GM10266 (cell line): ENCODE results near the gene KPNA1.

Experiments used
- DNase-seq: peaks from one replicate; pipeline ENCODE4 v3.0.0; 2012; ENCODE audit errors: extremely low spot score
- TF ChIP-seq, protein P1 (sequence below): IDR thresholded peaks from 2 replicates; pipeline ENCODE4 v1.5.1; 2012; ENCODE audit warnings: mild to moderate bottlenecking, low read depth; ENCODE audit not compliant: control insufficient read depth, insufficient read depth; ENCODE audit errors: missing control alignments

KPNA1 gene

DNA sequence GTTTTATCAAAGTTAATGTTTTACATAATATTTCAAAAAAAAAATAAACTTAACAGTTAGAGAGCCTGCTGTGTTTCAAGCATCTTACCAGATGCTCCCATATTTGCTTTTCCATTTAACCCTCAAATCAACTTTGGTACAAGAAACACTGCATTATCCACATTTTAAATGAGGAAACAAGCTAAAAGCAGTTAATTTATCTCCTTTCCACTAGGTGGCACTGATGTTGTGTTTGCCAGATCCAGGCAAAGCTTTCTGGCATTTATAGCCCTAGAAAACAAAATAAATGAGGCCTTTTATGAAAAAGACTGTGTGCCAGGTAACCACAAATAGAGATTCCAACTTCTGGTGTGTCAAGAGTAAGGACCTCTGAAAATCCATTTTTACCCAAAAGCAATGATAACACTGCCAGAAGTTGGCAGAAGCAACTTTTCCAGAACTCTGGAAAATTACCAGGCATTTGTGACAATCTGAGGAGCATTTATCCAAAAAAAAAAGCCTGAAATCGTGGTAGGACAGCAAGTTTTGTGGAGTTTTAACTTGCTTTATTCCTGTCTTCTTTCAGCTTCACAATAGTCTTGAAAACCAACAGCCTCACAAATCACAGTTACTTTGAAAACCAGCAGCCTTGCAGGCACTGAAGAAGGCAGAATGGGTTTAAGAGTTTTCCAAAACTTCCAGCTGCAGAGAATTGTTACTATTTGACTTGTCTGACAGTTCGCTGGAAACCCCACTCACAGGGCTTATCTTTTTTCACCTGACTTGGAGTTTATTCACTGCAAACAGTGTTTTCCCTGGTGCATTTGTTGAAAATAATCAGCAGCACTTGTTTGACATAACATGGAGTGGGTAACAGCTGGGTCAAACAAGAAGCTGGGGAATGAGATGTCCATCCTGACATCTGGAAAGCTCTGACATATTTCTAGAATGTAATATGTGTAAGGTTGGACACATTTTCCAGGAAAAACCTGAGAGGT lies 121.6 kb downstream of the KPNA1 start:
- no peak for DNase-seq
- TF ChIP-seq, protein P1, sequence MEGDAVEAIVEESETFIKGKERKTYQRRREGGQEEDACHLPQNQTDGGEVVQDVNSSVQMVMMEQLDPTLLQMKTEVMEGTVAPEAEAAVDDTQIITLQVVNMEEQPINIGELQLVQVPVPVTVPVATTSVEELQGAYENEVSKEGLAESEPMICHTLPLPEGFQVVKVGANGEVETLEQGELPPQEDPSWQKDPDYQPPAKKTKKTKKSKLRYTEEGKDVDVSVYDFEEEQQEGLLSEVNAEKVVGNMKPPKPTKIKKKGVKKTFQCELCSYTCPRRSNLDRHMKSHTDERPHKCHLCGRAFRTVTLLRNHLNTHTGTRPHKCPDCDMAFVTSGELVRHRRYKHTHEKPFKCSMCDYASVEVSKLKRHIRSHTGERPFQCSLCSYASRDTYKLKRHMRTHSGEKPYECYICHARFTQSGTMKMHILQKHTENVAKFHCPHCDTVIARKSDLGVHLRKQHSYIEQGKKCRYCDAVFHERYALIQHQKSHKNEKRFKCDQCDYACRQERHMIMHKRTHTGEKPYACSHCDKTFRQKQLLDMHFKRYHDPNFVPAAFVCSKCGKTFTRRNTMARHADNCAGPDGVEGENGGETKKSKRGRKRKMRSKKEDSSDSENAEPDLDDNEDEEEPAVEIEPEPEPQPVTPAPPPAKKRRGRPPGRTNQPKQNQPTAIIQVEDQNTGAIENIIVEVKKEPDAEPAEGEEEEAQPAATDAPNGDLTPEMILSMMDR: peak; percentile 68

- no peak for DNase-seq
- TF ChIP-seq, protein P1: no peak
Measured at GRCh38 chr3:122391681-122392446, 122.9 kb downstream of the KPNA1 start.

DNA sequence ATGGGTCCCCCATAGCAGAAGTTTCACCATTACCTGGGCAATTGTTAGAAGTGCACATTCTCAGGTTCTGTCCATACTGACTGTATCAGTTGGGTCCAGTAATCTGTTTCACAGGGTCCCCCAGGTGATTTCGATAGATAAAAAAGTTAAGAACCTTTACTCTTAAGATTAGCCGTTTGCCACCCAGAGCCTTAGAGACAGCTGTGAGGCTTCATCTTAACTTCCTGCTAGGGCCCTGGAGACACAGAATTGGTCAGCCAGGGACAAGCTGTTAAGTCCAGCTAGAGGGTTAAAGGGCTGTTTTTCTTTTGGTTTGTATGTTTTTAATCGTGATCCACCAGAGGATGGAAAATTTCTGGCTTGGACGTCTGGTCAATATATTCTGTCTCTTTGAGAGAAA lies 124.1 kb downstream of the KPNA1 start:
- no peak for DNase-seq
- TF ChIP-seq, protein P1: no peak

DNA sequence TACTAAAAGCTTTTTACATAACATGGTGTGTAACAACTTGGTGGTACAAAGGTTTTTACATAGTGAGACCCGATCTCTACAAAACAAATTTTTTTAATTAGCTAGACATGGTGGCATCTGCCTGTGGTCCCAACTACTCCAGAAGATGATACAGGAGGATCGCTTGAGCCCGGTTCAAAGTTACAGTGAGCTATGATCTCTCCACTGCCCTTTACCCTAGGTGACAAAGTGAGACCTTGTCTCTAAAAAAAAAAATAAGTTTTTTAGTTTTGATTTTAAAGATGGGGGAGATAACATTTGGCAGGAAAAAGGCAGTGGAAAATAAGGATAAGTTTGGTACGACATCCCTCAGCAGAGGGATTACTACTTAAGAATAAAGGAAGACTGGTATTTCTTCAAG lies 124.8 kb downstream of the KPNA1 start:
- DNase-seq: no peak
- TF ChIP-seq, protein P1: no peak

GRCh38 chr3:122389197-122389596 lies 125.5 kb downstream of the KPNA1 start:
- TF ChIP-seq, protein P1: no peak
- DNase-seq: no peak

DNA sequence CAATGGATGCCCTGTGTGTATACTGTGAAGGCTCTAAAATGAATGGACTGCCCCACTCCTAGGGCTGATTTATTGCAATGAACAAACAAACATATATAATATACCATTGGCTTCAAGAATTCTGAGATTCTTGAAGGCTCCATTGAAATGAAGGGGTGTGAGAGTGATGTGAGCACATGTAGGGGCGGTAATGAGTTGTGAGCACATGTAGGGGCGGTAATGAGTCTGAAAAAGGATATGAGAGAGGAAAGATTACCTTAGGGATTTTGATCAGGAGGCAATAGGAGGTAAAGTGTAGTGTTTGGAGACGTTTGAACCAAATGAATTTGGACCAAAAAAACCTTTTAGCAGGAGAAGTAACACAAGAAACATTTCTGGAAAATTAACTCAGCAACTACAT lies 127.0 kb downstream of the KPNA1 start:
- TF ChIP-seq, protein P1: no peak
- no peak for DNase-seq
